Measurements from ENCODE around the gene TRPM2.

TRPM2 gene

GRCh38 chr21:44418108-44418875 lies 64.9 kb downstream of the TRPM2 start:
- peak; percentile 9 for DNase-seq

GRCh38 chr21:44418876-44419230 lies 65.4 kb downstream of the TRPM2 start:
- no peak for DNase-seq

GRCh38 chr21:44419679-44420078 lies 66.3 kb downstream of the TRPM2 start:
- DNase-seq: no peak

GRCh38 chr21:44420416-44421205 lies 67.2 kb downstream of the TRPM2 start:
- DNase-seq: peak; percentile 7

DNA sequence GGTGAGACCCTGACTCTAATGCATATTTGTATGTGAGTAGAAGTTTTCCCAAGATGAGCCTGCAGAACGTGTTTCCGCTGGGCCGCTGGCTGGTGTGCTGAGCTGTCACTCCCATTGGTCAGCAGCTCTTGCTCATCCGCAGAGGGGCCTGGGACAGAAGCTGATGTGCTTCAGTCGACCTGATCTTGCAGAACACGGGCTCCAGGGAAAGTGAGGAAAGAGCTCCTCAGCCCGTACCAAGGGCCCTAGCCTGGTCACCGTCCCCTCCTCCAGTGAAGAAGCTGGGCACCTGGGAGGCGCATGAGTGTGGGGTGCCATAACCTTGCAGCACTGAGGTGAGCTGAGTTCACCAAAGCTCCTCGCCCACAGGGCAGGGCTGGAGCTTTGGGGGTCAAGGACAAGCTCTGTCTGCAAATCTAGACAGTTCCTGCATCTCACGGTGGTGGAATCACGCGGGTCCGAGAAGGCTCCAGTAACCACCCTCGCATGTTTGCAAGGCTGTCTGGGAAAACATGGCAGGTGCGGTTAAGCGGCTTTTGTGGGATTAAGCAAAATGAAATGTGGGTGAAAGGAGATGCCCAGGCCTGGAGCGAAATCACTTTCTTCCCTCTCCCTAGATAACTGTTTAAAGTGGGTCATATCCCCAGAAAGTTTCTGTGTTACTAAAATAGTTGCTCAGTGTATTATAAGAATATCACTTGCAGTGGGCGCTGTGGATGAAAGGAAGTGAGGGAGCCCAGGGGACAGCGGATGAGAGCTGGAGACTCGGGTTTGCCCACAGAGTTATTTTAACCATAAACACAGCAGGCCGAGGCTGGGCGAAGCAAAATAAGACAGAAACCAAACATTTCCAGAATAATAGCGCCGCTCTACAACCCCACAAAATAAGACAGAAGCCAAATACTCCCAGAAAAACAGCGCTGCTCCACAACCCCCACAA lies 68.8 kb downstream of the TRPM2 start:
- peak; percentile 38 for DNase-seq

- no peak for DNase-seq
Measured at GRCh38 chr21:44423312-44423821, 69.9 kb downstream of the TRPM2 start.

GRCh38 chr21:44423941-44424607 lies 70.7 kb downstream of the TRPM2 start:
- DNase-seq: no peak

DNA sequence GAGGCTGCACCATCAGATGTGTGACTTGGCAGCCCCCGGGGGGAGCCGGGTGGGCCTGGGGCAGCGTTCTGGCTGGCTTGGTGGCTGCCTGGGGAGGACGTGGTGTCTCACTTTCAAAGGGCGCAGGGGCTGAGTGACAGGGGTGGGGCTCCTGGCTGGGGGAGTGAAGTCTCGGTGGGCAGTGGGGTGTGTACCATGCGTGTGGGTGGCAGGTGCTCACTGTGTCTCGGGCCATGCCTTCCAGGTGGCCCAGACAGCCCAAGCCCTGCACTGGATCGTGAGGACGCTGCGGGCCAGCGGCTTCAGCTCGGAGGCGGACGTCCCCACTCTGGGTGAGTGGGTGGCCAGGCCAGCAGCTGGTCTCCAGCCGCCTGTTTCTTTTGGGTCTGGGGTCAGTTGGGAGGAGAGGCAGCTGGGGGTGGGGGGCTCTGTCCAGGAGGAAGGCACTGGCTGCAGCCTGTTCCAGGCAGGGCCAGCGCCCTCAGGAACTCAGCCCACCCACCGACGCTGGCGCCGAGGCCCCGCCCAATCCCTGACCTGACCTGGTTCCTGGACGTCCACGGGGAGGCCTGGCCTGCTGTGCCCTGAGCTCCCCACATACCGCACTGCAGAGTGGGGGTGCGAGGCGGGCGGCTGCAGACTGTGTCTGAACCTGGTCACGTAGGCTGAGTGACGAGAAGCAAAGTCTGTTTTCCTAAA lies 71.3 kb downstream of the TRPM2 start:
- DNase-seq: no peak

DNA sequence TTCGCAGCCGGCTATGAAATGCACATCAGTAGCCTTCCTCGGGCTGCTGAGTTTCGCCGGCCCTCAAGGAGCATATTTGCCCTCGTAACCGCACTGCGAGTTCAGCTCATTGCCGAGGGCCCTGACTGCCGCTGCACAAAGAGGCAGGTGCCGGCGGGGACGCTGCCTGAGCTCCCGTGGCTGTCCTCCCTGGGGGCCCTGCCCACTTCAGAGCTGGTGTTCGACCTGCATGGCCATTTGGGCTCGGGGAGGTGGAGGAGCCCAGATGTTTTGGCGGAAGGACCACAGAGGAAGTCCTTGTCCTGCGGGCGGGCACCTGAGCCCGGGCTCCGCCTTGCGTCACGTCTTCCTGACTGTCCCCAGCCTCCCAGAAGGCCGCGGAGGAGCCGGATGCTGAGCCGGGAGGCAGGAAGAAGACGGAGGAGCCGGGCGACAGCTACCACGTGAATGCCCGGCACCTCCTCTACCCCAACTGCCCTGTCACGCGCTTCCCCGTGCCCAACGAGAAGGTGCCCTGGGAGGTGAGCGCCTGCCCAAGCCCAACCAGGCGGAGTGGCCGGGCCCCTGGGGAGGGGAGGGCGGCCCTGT lies 72.0 kb downstream of the TRPM2 start:
- DNase-seq: no peak

DNA sequence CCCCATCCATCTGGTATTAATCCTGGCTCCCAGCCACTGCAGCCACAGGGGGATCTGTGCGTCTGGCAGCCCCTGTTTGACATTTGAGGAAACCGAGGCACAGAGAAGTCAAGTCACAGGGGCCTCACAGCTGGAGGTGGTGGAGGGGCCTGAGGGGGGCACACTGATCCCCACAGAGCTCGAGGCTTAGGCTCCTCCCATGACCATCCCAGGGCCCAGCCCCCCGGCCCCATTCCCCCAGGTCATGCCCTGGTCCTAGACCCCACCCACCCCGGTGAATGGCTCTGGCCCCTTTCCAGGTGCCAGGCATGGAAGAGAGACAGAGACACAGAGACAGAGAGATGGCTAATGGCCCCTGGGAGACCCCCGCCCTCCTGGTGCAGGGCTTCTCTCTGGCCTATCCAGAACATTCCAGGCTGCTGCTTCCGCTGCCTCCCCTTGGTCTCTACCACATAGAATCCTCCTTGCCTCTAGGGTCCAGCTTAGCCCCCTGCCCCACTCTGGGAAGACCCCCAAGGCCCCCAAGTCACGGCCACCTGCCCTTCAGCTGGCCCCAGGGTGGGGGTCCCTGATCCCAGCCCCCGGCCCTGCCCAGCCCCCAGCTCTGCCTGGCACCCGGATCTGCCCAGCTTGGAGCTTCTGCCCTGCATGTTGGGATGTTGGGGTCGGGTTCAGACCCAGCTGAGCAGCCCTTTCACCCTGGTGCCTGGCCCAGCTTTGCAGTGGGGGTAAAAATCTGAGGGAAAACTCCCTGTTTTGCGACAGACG lies 72.7 kb downstream of the TRPM2 start:
- DNase-seq: no peak

DNA sequence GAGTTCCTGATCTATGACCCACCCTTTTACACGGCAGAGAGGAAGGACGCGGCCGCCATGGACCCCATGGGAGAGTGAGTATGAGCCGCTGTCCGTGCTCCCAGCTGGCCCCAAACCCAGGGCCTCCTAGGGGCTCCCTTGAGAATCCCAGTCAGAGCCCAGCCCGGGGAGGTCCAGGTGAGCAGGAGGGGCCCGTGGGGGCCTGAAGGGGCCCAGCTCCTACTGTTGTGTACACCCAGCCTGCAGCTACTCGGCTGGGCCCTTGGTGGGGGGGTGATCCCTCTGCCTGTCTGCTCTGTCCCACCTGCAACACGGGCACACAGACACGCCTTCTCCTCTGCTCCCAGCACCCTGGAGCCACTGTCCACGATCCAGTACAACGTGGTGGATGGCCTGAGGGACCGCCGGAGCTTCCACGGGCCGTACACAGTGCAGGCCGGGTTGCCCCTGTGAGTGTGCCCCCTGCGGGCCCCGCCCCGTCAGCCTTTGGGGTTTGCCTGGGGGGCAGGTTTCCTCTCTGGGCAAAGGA lies 73.3 kb downstream of the TRPM2 start:
- DNase-seq: no peak

DNA sequence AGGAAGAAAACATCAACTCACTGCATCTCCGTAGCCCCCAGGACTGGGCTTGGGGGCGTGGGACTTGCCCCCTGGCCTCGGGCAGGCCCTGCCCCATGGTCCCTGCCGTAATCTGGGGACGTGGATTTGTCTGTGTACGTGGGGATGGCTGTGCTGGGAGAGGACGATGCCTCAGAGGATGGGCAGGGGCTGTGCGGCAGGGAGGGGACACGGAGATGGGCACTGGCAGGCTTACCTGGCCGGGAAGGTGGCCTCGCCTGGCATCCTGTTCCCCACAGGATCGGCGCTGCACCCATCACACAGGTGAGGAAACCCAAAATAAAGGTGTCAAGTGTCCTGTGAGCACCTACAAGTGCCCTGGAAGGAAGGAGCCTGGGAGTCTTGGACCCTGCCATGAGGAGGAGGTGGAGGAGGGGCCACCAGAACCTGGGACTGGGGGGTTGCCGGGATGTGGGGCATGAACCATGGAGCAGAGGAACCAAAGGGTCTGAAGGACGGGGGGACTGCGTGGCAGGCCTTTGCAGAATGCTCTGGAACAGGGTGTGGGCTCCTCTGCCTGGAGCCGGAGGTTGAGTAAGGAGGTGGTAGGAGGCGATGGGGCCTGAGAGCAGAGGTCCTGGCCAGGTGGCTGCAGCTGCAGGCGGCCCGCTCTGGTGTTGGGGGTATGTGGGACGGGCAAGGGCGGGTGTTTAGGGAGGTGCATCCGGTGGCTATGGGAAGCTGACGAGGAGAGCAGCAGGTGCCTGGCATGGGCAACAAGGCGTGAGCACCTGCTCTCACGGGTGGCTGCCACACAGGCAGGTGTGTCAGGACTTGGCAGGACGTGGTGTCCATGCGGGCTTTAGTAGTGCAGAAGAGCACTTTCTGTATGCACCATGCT lies 74.1 kb downstream of the TRPM2 start:
- no peak for DNase-seq

DNA sequence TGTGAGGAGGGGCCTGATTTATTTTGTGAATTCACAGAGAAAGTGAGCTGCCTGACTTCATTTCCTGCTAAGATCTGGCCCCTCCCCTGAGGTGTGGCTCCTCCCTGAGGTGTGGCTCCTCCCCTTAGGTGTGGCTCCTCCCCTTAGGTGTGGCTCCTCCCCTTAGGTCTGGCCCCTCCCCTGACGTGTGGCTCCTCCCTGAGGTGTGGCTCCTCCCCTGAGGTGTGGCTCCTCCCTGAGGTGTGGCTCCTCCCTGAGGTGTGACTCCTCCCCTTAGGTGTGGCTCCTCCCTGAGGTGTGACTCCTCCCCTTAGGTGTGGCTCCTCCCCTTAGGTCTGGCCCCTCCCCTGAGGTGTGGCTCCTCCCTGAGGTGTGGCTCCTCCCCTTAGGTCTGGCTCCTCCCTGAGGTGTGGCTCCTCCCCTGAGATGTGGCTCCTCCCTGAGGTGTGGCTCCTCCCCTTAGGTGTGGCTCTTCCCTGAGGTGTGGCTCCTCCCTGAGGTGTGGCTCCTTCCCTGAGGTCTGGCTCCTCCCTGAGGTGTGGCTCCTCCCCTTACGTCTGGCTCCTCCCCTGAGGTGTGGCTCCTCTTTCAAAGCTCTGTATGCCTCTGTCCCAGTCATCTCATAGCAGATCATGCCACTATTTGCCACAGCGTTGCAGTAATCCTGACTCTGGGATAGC lies 75.0 kb downstream of the TRPM2 start:
- no peak for DNase-seq

GRCh38 chr21:44429894-44430293 lies 76.5 kb downstream of the TRPM2 start:
- no peak for DNase-seq

DNA sequence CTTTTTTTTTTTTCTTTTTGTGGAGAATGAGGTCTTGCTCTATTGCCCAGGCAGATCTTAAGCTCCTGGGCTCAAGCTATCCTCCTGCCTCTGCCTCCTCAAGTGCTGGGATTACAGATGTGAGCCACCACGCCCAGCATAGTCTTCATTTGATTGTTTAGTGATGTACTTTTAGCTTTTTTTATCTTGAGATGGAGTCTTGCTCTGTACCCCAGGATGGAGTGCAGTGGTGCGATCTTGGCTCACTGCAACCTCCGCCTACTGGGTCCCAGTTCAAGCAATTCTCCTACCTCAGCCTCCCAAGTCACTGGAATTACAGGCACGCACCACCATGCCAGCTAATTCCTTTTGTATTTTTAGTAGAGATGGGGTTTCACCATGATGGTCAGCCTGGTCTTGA lies 77.9 kb downstream of the TRPM2 start:
- DNase-seq: no peak

DNA sequence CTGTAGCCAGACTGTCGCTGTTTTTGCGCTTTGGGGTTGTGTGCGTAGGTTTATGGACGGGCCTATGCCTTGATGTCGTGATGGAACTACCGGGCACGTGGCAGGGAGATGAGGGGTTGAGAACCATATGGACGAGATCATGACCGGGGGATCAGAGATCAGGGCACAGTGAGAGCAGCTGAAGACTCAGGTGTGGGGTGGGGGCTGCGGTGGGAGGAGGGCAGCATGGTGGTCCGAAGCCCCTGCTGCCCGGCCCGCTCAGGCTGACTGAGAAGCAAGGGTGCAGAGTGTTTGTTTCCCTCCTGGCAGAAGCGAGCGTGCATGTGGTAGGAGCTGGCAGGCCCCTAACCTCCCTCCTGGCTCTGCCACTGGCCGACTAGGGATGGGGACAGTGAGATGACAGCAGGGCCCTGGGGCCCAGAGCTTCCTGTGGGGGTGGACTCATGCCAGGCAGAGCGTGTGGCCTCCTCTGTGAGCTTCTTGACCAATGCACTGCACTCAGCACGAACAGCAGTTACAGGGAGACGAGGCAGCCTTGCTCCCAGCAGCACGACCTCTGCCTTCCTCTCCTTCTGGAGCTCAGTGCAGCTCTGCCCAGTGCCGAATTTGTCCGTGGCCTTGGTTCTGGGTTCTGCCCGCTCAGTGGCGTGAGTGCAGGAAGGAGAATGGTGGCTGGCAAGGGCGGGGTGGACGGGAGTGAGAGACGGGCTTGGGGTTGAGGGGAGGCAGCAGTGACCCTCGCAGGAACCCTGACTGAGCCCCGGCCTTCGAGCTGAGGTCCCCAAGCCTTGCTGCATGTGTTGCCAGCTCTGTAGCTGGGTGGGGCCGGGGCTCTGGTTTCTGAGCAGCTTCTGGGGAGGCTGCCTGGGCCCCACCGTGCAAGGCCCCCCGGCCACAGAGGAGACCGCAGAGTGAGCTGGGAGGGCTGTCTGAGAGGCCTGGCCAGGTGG lies 79.7 kb downstream of the TRPM2 start:
- DNase-seq: no peak

GRCh38 chr21:44433791-44434567 lies 80.6 kb downstream of the TRPM2 start:
- no peak for DNase-seq
